NCI-H2227 (cell line): ENCODE data around the gene CORO1A.
"Not testable (repeated sequence)": the region's sequence is repeated elsewhere in the genome, so short reads cannot be mapped to it uniquely, and the experiment has no call there.

ENCODE experiments used
- DNase-seq: peaks from one replicate; lab custom pipeline; 2025; ENCODE audit not compliant: unreplicated experiment; lab: John Stamatoyannopoulos, UW

The CORO1A gene

GRCh38 chr16:30169416-30169815 is 14.0 kb upstream of the CORO1A start:
- DNase-seq = not testable (repeated sequence)

DNA sequence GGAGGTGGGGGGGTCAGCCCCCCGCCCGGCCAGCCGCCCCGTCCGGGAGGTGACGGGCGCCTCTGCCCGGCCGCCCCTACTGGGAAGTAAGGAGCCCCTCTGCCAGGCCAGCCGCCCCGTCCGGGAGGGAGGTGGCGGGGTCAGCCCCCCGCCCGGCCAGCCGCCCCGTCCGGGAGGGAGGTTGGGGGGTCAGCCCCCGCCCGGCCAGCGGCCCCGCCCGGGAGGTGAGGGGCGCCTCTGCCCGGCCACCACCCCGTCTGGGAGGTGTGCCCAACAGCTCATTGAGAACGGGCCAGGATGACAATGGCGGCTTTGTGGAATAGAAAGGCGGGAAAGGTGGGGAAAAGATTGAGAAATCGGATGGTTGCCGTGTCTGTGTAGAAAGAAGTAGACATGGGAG is 13.3 kb upstream of the CORO1A start:
- not testable (repeated sequence) for DNase-seq

DNA sequence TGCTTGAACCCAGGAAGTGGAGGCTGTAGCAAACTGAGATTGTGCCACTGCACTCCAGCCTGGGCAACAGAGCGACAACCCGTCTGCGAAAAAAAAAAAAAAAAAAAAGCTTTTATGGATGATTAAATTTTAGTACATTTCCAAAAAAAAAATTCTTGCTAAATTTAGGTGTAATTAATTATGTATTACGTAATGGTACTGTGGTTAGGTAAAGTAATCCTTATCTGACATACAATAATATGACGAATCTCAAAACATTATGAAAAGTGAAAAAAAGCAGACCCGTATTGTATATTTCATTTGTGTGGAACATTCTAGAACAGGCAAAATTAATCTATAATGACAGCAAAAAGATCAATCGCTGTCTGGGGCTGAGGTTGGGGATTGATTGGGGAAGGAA is 10.3 kb upstream of the CORO1A start:
- no peak for DNase-seq

GRCh38 chr16:30176876-30177275 is 6.5 kb upstream of the CORO1A start:
- DNase-seq = not testable (repeated sequence)

GRCh38 chr16:30179195-30179594 is 4.2 kb upstream of the CORO1A start:
- no peak for DNase-seq

- DNase-seq = no peak
Observed at GRCh38 chr16:30179931-30180330, 3.5 kb upstream of the CORO1A start.

DNA sequence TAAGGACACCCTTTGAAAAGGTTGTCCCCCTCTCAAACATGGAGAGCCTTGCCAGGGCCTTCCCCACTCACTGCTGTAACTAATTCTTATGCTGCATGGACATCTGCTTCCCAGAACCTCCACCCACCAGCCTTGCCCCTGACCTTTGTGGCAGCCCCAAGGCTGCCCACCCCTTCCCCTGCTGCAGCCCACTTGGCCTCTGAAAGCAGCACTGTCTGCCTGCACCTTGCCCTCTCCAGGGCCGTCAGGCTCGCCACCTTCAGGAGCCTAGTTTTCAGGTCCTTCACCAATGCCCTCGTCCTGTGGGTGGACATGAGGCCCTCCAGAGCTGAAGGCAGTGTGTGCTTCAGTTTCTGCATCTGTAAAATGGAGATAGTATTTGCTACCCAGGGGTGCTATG is 2.7 kb upstream of the CORO1A start:
- no peak for DNase-seq

DNA sequence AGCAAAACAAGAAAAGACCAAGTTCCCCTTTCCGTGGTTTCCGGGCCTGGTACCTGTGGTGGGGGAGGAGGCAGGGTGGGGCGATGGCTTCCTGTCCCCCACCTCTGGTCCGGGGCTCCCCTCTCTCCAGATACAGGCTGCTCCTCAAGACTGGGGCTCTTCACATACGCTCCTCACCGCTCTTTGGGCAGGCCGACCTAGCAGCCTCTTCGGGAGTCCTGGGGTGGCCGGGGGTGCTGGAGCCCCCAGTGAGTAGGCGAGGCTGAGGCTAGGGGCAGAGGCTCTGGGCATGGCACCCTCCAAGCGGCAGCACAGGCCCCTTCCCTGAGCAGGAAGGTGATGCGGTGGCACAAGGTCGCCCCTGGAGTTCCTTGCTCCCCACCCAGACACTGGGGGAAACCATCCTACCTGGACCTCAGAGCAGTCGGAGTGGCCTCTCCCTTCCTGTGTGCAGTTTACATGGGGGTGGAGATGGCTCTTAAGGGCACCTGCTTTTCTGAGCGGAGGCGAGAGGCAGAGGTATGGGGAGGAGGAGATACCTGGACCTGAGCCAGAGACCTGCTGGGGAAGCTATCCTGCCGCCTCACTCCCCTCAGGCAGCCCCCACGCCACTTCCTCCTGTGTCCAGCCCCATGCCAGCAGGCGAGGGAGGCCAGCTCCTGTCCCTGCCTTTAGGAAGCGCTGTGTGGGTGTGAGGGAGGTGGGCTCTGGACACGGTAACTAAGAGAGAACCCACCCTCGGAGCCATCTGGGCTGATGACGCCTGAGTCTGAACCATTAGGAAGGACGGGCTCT is 891 bp downstream of the CORO1A start:
- peak; percentile 58 for DNase-seq

DNA sequence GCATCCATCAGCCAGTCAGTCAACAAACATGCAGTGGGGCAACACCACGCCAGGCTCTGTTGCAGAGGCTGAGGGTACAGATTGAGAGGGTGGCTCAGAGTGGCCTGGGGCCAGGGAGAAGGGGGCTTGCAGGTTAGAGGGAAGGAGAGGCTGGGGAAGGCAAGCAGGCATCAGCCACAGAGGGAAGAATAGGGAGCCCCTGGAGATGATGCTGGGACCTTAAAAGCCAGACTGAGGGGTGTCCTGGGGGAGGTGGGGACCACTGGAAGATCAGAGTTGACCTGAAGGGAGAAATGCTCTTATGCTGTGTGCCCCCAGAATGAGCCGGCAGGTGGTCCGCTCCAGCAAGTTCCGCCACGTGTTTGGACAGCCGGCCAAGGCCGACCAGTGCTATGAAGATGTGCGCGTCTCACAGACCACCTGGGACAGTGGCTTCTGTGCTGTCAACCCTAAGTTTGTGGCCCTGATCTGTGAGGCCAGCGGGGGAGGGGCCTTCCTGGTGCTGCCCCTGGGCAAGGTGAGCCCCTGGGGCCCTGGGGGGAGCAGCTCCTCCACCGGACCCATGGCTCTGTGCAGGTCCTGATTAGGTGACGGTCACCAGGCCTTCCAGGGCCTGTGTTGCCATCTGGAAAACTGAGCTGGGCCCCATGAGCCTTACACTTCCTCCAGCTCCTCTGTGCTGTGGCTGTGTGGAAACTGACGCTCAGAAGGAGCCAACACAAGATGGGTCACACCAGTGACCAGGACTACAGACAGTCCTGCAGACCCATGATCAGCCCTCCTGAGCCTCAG is 1.7 kb downstream of the CORO1A start:
- no peak for DNase-seq

DNA sequence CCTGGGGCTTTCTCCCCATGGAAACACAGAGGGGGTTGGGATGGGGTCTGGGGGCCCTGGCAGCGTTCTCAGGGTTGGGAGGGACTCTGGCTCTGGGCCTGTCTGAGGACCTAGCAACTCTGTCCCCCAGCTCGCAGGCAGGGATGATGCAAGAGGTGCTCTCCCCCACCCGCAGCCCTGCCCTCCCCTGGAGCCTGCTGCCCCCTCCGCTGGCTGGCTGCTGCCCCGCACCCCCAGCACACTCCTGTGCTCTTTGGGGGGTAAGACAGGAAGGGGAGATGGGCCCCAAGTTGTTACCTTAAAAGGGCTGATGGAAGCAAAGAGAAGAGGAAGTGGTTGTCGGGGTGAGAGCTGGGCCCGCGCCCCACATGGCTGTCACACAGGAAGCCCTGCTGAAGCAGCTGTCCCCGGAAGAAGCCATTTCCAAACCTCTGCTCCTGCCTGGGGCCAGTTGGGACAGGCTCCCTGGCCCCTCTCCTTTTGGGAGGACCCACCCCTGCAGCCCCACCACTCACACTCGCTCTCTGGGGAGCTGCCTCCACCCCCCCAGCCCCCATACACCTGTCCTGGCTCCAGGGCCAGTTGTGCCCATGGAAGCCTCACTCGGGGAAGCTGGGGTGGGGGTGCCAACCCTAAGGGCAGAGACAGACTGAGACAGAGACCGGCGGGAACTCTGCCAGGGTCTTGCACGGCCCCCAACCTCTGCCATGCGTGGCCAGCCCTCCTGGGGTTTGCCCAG is 2.5 kb downstream of the CORO1A start:
- DNase-seq = no peak

- no peak for DNase-seq
Observed at GRCh38 chr16:30186444-30186781, 3.0 kb downstream of the CORO1A start.

DNA sequence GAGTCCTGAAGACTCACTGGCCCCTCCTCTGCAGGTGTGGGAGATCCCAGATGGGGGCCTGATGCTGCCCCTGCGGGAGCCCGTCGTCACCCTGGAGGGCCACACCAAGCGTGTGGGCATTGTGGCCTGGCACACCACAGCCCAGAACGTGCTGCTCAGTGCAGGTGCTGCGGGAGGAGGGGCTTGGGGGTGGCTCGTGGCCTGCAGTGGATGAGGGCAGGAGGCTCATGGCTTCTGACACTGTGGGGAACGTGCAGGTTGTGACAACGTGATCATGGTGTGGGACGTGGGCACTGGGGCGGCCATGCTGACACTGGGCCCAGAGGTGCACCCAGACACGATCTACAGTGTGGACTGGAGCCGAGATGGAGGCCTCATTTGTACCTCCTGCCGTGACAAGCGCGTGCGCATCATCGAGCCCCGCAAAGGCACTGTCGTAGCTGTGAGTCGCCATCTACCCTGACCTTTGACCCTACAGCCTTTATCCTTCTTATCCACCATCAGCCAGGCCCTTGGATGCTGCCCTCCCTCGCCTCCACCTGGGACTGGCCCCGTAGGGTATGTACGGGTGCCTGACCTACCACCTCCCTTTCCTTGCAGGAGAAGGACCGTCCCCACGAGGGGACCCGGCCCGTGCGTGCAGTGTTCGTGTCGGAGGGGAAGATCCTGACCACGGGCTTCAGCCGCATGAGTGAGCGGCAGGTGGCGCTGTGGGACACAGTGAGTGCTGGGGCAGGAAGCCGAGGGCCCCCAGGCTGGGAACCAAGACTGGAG is 3.6 kb downstream of the CORO1A start:
- DNase-seq = peak; percentile 22

GRCh38 chr16:30187556-30187865 is 4.1 kb downstream of the CORO1A start:
- DNase-seq = no peak

- no peak for DNase-seq
Observed at GRCh38 chr16:30187971-30188561, 4.7 kb downstream of the CORO1A start.

GRCh38 chr16:30191158-30191557 is 7.8 kb downstream of the CORO1A start:
- not testable (repeated sequence) for DNase-seq

GRCh38 chr16:30193098-30193497 is 9.7 kb downstream of the CORO1A start:
- DNase-seq = not testable (repeated sequence)

GRCh38 chr16:30193615-30194014 is 10.2 kb downstream of the CORO1A start, which contains the start of the genes BOLA2B and SLX1A:
Gene BOLA2B (minus strand): TSS chr16:30193666. CDS start chr16:30193595, 71 bp downstream.
Gene SLX1A (plus strand): TSS chr16:30193875. CDS start chr16:30194085, 210 bp downstream.
- DNase-seq = not testable (repeated sequence)

DNA sequence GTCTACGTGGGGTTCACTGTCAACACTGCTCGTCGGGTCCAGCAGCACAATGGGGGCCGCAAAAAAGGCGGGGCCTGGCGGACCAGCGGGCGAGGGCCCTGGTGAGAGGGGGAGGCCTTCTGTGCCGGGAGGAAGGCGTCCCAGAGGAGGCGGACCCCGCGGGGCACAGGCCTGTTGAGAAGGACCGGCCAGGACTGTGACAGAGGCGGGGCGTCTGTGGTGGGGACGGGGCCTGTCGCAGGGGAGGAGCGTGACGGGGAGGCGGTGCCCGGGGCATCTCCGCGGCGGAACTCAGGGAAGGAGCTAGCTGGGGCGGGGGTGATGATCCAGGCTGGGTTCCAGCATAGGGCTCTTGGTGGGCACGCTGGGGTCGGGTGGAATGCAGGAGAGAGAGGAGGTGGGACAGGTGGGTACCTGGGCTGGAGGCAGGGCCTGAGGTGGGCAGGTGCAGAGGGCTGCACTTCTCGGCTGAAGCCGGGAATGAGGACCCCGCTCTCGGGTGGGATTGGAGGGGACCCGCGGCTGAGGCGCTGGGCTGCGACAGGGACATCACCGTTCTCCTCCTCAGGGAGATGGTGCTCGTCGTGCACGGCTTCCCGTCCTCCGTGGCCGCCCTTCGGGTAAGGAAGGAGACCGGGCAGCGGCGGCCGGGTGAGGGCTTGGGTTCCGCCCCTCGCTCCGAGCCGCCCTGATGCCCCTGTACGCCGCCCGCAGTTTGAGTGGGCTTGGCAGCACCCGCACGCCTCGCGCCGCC is 10.9 kb downstream of the CORO1A start:
- not testable (repeated sequence) for DNase-seq

DNA sequence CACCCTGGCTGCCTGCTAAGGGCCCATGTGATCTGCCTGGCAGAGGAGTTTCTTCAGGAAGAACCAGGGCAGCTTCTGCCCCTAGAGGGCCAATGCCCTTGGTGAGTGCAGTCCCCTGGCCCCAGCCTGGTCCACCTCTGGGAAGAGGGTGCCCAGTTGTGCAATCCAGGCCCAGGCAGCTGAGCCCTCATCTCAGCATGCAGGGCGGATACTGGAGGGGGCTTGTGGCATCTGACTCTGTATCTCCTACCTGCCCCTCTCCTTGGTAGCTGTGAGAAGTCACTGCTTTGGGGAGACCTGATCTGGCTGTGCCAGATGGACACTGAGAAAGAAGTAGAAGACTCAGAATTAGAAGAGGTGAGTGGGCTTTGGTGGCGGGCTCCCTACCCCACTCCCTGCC is 13.6 kb downstream of the CORO1A start:
- not testable (repeated sequence) for DNase-seq

DNA sequence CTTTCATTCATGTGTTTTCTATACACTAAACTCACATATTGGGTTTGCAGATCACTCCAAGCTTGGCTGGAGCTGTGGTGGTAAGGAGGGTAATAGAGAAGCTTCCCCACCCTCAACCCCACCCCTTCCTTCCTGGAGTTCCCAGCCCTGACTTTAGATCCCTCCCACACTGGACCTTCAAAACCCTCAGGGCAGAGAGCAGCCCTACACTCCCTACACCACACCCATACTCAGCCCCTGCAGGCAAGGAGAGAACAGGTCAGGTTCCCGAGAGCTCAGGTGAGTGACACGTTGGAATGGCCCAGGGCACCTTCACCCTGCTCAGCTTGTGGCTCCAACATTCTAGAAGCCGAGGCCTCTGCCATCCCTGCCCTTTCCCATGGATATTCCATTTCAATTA is 15.6 kb downstream of the CORO1A start, which contains the start of gene SULT1A3:
TSS of gene SULT1A3 (plus strand) at position 207 of the 400 bp plus-strand sequence. CDS start 1,474 bp downstream, outside the sequence.
- DNase-seq = not testable (repeated sequence)
